H1 (cell line): Measurements from ENCODE around the gene ZNFX1. TPM values are rescaled to one million over a fixed set of nuclear protein-coding genes. Genes with fewer than 3 reads are reported as not detected.

Source experiments
- CTCF ChIA-PET: fragments of 300-600 bp; sonication (Branson Sonifier 250); formaldehyde crosslinking; loops from one replicate; lab custom pipeline; 2021; ENCODE audit not compliant: partially characterized antibody; lab: Charles Lee
- POLR2A ChIA-PET: fragments of 300-600 bp; sonication (Branson Sonifier 250); formaldehyde crosslinking; loops from one replicate; lab custom pipeline; 2021; ENCODE audit warnings: inconsistent platforms; ENCODE audit not compliant: partially characterized antibody; lab: Charles Lee
- DNase-seq, 2 experiments: peaks; one replicate each; pipeline versions ENCODE4 v3.0.0 to v3.0.0-alpha.2; 2010 to 2022; ENCODE audit warnings: low spot score in 2 of 2, low read depth in 1 of 2, mixed read lengths in 1 of 2
- FAIRE-seq: peaks from 2 replicates; lab custom pipeline; 2011; peaks lifted over from hg19 to GRCh38; lab: Jason Lieb, UNC
- H2AFZ ChIP-seq: 2 replicates; pipeline ENCODE4 v1.8.1; 2012; ENCODE audit warnings: low read length, inconsistent platforms
- H2AK5ac ChIP-seq: 2 replicates; pipeline ENCODE4 v1.6.1; 2013; ENCODE audit warnings: low read depth, low read length
- H2BK120ac ChIP-seq: replicated peaks from 2 replicates; pipeline ENCODE3; 2013; ENCODE audit warnings: low read depth, low read length, inconsistent platforms
- H2BK12ac ChIP-seq: 2 replicates; pipeline ENCODE4 v1.6.1; 2013; ENCODE audit warnings: low read depth, low read length
- H2BK15ac ChIP-seq: 2 replicates; pipeline ENCODE4 v1.6.1; 2013; ENCODE audit warnings: low read length
- H2BK20ac ChIP-seq: 2 replicates; pipeline ENCODE4 v1.6.1; 2013; ENCODE audit warnings: low read length
- H2BK5ac ChIP-seq: 2 replicates; pipeline ENCODE4 v1.6.1; 2013; ENCODE audit warnings: low read depth, low read length
- H3K14ac ChIP-seq: 2 replicates; pipeline ENCODE4 v1.6.1; 2013; ENCODE audit warnings: inconsistent platforms; ENCODE audit not compliant: insufficient read length
- H3K18ac ChIP-seq: 2 replicates; pipeline ENCODE4 v1.6.1; 2013; ENCODE audit warnings: low read length; ENCODE audit errors: extremely low read depth
- H3K23ac ChIP-seq: 2 replicates; pipeline ENCODE4 v1.6.1; 2013; ENCODE audit warnings: inconsistent platforms; ENCODE audit not compliant: insufficient read length
- H3K23me2 ChIP-seq: 2 replicates; pipeline ENCODE4 v1.6.1; 2013; ENCODE audit warnings: low read depth, low read length
- H3K27ac ChIP-seq: 2 replicates; pipeline ENCODE4 v1.6.1; 2011; ENCODE audit warnings: low read depth, low read length, inconsistent platforms
- H3K27me3 ChIP-seq, 4 experiments: replicated peaks in 1 of 4; 1 replicate in 1 of 4; 2 replicates in 3 of 4; pipeline versions ENCODE4 v1.6.1 to v1.8.1; 2011 to 2013; ENCODE audit warnings: low read length in 3 of 4, mild to moderate bottlenecking in 3 of 4, inconsistent platforms in 2 of 4, mixed read lengths in 2 of 4, moderate library complexity in 1 of 4; ENCODE audit not compliant: control insufficient read depth in 3 of 4, insufficient read depth in 3 of 4; ENCODE audit errors: extremely low read depth in 1 of 4
- H3K36me3 ChIP-seq, 4 experiments: 2 replicates each; pipeline versions ENCODE4 v1.6.1 to v1.8.1; 2011 to 2013; ENCODE audit warnings: mild to moderate bottlenecking in 4 of 4, low read length in 3 of 4, moderate library complexity in 2 of 4, control low read depth in 1 of 4, inconsistent platforms in 1 of 4; ENCODE audit not compliant: insufficient read depth in 4 of 4, control insufficient read depth in 2 of 4
- H3K4ac ChIP-seq: replicated peaks from 2 replicates; pipeline ENCODE3; 2013; ENCODE audit warnings: low read length, low read depth, mixed read lengths, inconsistent platforms; ENCODE audit not compliant: insufficient read length
- H3K4me1 ChIP-seq, 4 experiments: replicated peaks in 1 of 4; 1 replicate in 1 of 4; 2 replicates in 3 of 4; pipeline versions ENCODE4 v1.6.1 to v1.8.1; 2011 to 2013; ENCODE audit warnings: low read length in 3 of 4, inconsistent platforms in 2 of 4, mixed read lengths in 1 of 4; ENCODE audit not compliant: insufficient read depth in 4 of 4, control insufficient read depth in 3 of 4
- H3K4me2 ChIP-seq, 2 experiments: 2 replicates each; pipeline versions ENCODE4 v1.6.1 to v1.8.1; 2011 to 2013; ENCODE audit warnings: low read depth in 2 of 2, low read length in 2 of 2, control low read depth in 1 of 2, inconsistent platforms in 1 of 2, mild to moderate bottlenecking in 1 of 2; ENCODE audit not compliant: insufficient read depth in 1 of 2
- H3K4me3 ChIP-seq, 4 experiments: fragments of 200-600, 300-600 bp in 1 of 4; sonication (generic), shearing (Covaris generic), sonication (Bioruptor Twin) in 1 of 4; 2 replicates each; pipeline versions ENCODE4 v1.5.1 to v1.8.1; 2011 to 2016; ENCODE audit warnings: low read length in 4 of 4, low read depth in 3 of 4, control low read depth in 2 of 4, inconsistent platforms in 2 of 4, mild to moderate bottlenecking in 2 of 4, mixed read lengths in 1 of 4, moderate library complexity in 1 of 4; ENCODE audit not compliant: insufficient read depth in 2 of 4; ENCODE audit errors: extremely low read depth in 1 of 4
- H3K56ac ChIP-seq: replicated peaks from 2 replicates; pipeline ENCODE3; 2013; ENCODE audit warnings: low read depth, mild to moderate bottlenecking, mixed read lengths, low read length, inconsistent platforms; ENCODE audit not compliant: insufficient read length
- H3K79me1 ChIP-seq: 2 replicates; pipeline ENCODE4 v1.6.1; 2013; ENCODE audit warnings: low read depth, low read length, control low read depth
- H3K79me2 ChIP-seq, 2 experiments: 2 replicates each; pipeline versions ENCODE4 v1.6.1 to v1.8.1; 2012 to 2013; ENCODE audit warnings: low read length in 2 of 2, mild to moderate bottlenecking in 2 of 2, inconsistent platforms in 1 of 2; ENCODE audit not compliant: insufficient read depth in 2 of 2, control insufficient read depth in 1 of 2
- H3K9ac ChIP-seq, 4 experiments: replicated peaks in 1 of 4; 1 replicate in 1 of 4; 2 replicates in 3 of 4; pipeline versions ENCODE4 v1.6.1 to v1.8.1; 2011 to 2013; ENCODE audit warnings: low read depth in 3 of 4, low read length in 3 of 4, control low read depth in 2 of 4, mild to moderate bottlenecking in 2 of 4, moderate library complexity in 2 of 4, inconsistent platforms in 1 of 4; ENCODE audit errors: extremely low read depth in 1 of 4
- H3K9me3 ChIP-seq, 2 experiments: 2 replicates each; pipeline versions ENCODE4 v1.6.1 to v1.8.1; 2012 to 2013; ENCODE audit warnings: mild to moderate bottlenecking in 2 of 2, moderate library complexity in 2 of 2, control low read depth in 1 of 2, inconsistent platforms in 1 of 2, low read depth in 1 of 2, low read length in 1 of 2, mixed read lengths in 1 of 2; ENCODE audit not compliant: insufficient read depth in 2 of 2
- H4K20me1 ChIP-seq, 2 experiments: replicated peaks in 1 of 2; 2 replicates each; pipeline versions ENCODE3 to v1.8.1; 2011 to 2013; ENCODE audit warnings: inconsistent platforms in 2 of 2, low read length in 2 of 2, mild to moderate bottlenecking in 1 of 2; ENCODE audit not compliant: insufficient read depth in 2 of 2, control insufficient read depth in 1 of 2
- H4K5ac ChIP-seq: 2 replicates; pipeline ENCODE4 v1.6.1; 2013; ENCODE audit warnings: low read length, low read depth, mixed read lengths, inconsistent platforms; ENCODE audit not compliant: insufficient read length
- H4K8ac ChIP-seq: 2 replicates; pipeline ENCODE4 v1.8.0; 2013; ENCODE audit warnings: mild to moderate bottlenecking, moderate library complexity, low read length, inconsistent platforms; ENCODE audit not compliant: insufficient read depth; ENCODE audit errors: extremely low read depth
- H4K91ac ChIP-seq: replicated peaks from 2 replicates; pipeline ENCODE3; 2013; ENCODE audit warnings: low read length, mixed read lengths, inconsistent platforms; ENCODE audit not compliant: insufficient read length
- CTBP2 ChIP-seq: IDR thresholded peaks from 2 replicates; pipeline ENCODE4 v1.7.0; 2011; ENCODE audit warnings: borderline replicate concordance, mild to moderate bottlenecking, moderate library complexity, mixed read lengths, low read length; ENCODE audit not compliant: insufficient read depth, insufficient read length
- HDAC2 ChIP-seq, 2 experiments: fragments of 300-600 bp in 1 of 2; sonication (generic) in 1 of 2; IDR thresholded peaks; 2 replicates each; pipeline ENCODE4 v1.6.1; 2011 to 2012; ENCODE audit warnings: low read depth in 2 of 2, low read length in 2 of 2, mild to moderate bottlenecking in 2 of 2, moderate library complexity in 2 of 2, borderline replicate concordance in 1 of 2, inconsistent platforms in 1 of 2
- POLR2AphosphoS5 ChIP-seq: IDR thresholded peaks from 2 replicates; pipeline ENCODE4 v1.6.1; 2011; ENCODE audit warnings: low read depth, low read length
- POU5F1 ChIP-seq: IDR thresholded peaks from 2 replicates; pipeline ENCODE4 v1.6.1; 2011; ENCODE audit warnings: low read depth, mild to moderate bottlenecking, low read length, moderate library complexity
- RXRA ChIP-seq: IDR thresholded peaks from 2 replicates; pipeline ENCODE4 v1.6.1; 2011; ENCODE audit warnings: low read depth, mild to moderate bottlenecking, low read length, moderate library complexity; ENCODE audit not compliant: insufficient read depth
- SRF ChIP-seq: IDR thresholded peaks from 2 replicates; pipeline ENCODE4 v1.6.1; 2011; ENCODE audit warnings: mild to moderate bottlenecking, low read depth, low read length, moderate library complexity
- WGBS, 2 experiments: shearing (Covaris generic) in 1 of 2; methylation state at CpG; one replicate each; pipeline versions ENCODE4 v1.1.6 to v1.1.7; 2013 to 2015; ENCODE audit warnings: low lambda C conversion rate in 2 of 2, mixed read lengths in 2 of 2, inconsistent platforms in 1 of 2, low coverage in 1 of 2, missing lambda C conversion rate in 1 of 2; ENCODE audit not compliant: insufficient replicate concordance in 2 of 2, insufficient coverage in 1 of 2, insufficient read length in 1 of 2; ENCODE audit errors: extremely low coverage in 1 of 2, missing lambda C conversion rate in 1 of 2; 5-methylcytosine and 5-hydroxymethylcytosine counted together
- polyA plus RNA-seq, 7 experiments: library from polyadenylated mRNA; depleted of rRNA in 3 of 7; stranded (reverse) in 5 of 7; unstranded in 2 of 7; fragments of >200 nt in 5 of 7; fragments of 200-250 nt in 2 of 7; gene quantifications; 1 replicate in 5 of 7; 2 replicates in 1 of 7; 4 replicates in 1 of 7; pipeline versions ENCODE4 v1.2.1 to v1.2.3, GENCODE V29; 2011 to 2013; ENCODE audit warnings: missing spikeins in 2 of 7, mixed read lengths in 2 of 7
- total RNA-seq: library from RNA; stranded (reverse); fragmentation: NEBNext Ultra II Directional; extraction: Animal tissue kit (Norgen Biotek cat#: 25700); gene quantifications from 2 replicates; pipeline ENCODE4 v1.2.1, GENCODE V29; 2021

Gene ZNFX1
- total and polyA plus RNA-seq, 2 of the 8 experiments (the other 6 are each of a cell fraction or from before 2014, with no cell fraction given) = 3.1 to 11.3 TPM

DNA sequence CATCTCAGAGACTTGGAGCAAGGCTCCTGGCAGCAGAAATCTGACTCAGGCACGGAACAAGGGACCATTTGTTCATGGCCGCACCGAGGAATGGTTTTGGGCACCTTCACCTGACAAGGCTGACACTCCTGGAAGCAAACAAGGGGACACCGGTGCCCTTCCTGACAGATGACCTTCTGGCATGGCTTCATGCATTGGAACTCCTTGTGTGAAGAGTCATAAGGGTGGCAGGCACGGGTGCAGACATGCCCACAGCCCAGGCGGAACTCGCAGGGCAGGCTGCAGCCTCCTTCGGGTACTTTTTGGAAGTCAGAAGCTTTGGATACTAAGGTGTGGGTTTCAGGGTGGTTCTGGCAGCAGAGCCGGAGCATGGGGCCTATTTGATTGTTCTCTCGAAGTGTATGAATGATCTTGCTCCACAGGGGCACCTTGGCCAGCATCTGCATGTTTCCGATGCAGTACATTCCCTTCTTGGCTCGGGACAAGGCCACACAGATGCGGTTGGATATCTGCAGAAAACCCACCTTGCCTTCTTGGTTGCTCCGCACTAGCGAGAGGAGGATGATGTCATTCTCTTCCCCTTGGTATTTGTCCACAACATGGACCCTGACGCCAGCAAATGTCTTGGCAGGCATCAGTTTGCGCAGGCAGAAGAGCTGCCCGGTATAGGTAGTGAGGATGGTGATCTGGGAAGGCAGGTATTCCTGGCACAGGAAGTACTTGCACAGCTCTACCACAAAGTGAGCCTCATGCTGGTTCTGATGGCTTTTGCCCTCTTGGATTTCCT, 28.8 kb downstream of the ZNFX1 start:
- H3K79me2 ChIP-seq = no peaks in the 10 kb centered on the region
- no peak overlapping the region for H2BK12ac ChIP-seq
- no peak overlapping the region for H3K27ac ChIP-seq
- H3K36me3 ChIP-seq = peaks cover 17 to 73% (median 52%) of the 10 kb centered on the region in 4 experiments; a peak in 7 of 8 replicates
- no peaks in the 10 kb centered on the region for H3K79me1 ChIP-seq
- H2BK15ac ChIP-seq = no peak overlapping the region
- no peaks in the 10 kb centered on the region for H3K9me3 ChIP-seq
- H4K91ac ChIP-seq = no peak overlapping the region
- no peak overlapping the region for H3K4me3 ChIP-seq
- no peak overlapping the region for H3K14ac ChIP-seq
- H4K20me1 ChIP-seq = peaks cover 4 to 8% of the 10 kb centered on the region in 2 experiments
- H3K4ac ChIP-seq = no peak overlapping the region
- H2BK5ac ChIP-seq = no peak overlapping the region
- whole genome bisulfite sequencing, 2 experiments = 93% methylated on average over 18 of the region's 18 CpGs; no CpG with 5 or more reads in 1 of the 2 experiments
- no peak overlapping the region for H2BK120ac ChIP-seq
- no peak overlapping the region for H3K4me2 ChIP-seq
- H4K8ac ChIP-seq = no peak overlapping the region
- no peaks in the 10 kb centered on the region; the same call in 1 of the 2 replicates for H3K23me2 ChIP-seq
- H3K18ac ChIP-seq = no peak overlapping the region
- no peaks in the 10 kb centered on the region for H3K4me1 ChIP-seq
- CTCF ChIA-PET = interaction anchor here (1.6 kb wide), 1 partner anchor 75 kb away, joined by 3 read pairs; no protein-coding TSS in a partner anchor
- no peak overlapping the region for H2AK5ac ChIP-seq
- no peak for DNase-seq
- H3K27me3 ChIP-seq = no peaks in the 10 kb centered on the region
- H2BK20ac ChIP-seq = no peak overlapping the region
- no peak overlapping the region for H2AFZ ChIP-seq
- no peak for FAIRE-seq
- no peak overlapping the region for H3K56ac ChIP-seq
- H3K23ac ChIP-seq = no peak overlapping the region
- H3K9ac ChIP-seq = no peak overlapping the region
- POLR2A ChIA-PET = interaction anchor here (1.0 to 6.0 kb wide), 9 partner anchors 13 to 146 kb away, joined by 3 to 54 read pairs (median 4); partner anchors contain the start of genes DDX27 and ZNFX1
- no peak overlapping the region for H4K5ac ChIP-seq
- TF ChIP-seq CTBP2 (no peak), POU5F1 (no peak), SRF (no peak), RXRA (no peak), HDAC2 (IDR thresholded peaks at IDR 0.05; ENCODE audit: borderline replicate concordance in 1 of 2, low read depth in 2 of 2, low read length in 2 of 2) (no peak), POLR2AphosphoS5 (no peak)
